ENCODE measurements around the gene ZMAT5. TPM values are rescaled to one million over a fixed set of nuclear protein-coding genes. Genes with fewer than 3 reads are reported as not detected.

ZMAT5 gene
- polyA plus RNA-seq, 3 donors, result 27.1 to 79.4 (median 59.3) TPM

GRCh38 chr22:29706486-29706885 is 60.3 kb downstream of the ZMAT5 start:
- H3K9me3 Mint-ChIP-seq, result no peaks in the 10 kb centered on the region
- Histone ChIP-seq H3K9ac (ENCODE audit: insufficient read depth, low read length, poor library complexity, severe bottlenecking) (no peak overlapping the region), H3K27ac (ENCODE audit: low read depth in 1 of 2, low read length in 2 of 2) (no peak overlapping the region), H3K79me2 (ENCODE audit: insufficient read depth, low read length) (no peaks in the 10 kb centered on the region), H3K4me2 (replicated peaks; ENCODE audit: extremely low read depth, low read length, poor library complexity, severe bottlenecking) (no peak overlapping the region), H3K36me3 (replicated peaks in 1 of 2; ENCODE audit: control insufficient read depth in 1 of 2, insufficient read depth in 2 of 2, low read length in 2 of 2) (no peaks in the 10 kb centered on the region), H3K4me3 (replicated peaks in 1 of 3; ENCODE audit: low read depth in 2 of 3, low read length in 3 of 3) (no peak overlapping the region), H3K27me3 (ENCODE audit: control insufficient read depth in 2 of 2, insufficient read depth in 2 of 2, low read length in 2 of 2) (peaks cover 0 to 9% of the 10 kb centered on the region in 2 donors), H4K20me1 (ENCODE audit: insufficient read depth, low read length) (peaks cover under 1% of the 10 kb centered on the region), H2AFZ (ENCODE audit: insufficient read depth, low read depth, low read length, poor library complexity, severe bottlenecking) (no peak overlapping the region), H3K9me3 (replicated peaks in 1 of 2; ENCODE audit: control insufficient read depth in 1 of 2, insufficient read depth in 1 of 2, low read length in 2 of 2) (no peaks in the 10 kb centered on the region), H3K4me1 (ENCODE audit: control insufficient read depth in 1 of 2, insufficient read depth in 2 of 2, low read length in 2 of 2) (peaks cover 7 to 14% of the 10 kb centered on the region in 2 donors)
- H3K27me3 Mint-ChIP-seq (ENCODE audit: low read depth in 3 of 3), result peaks cover 19 to 37% (median 20%) of the 10 kb centered on the region in 3 donors
- intact Hi-C loops (cut with micrococcal nuclease), result no loop called here
- no peak for DNase-seq
- 70% methylated on average over 7 of the region's 9 CpGs for WGBS (ENCODE audit: insufficient coverage)
- H3K27ac Mint-ChIP-seq, result no peak overlapping the region
- peak overlapping the region in 1 of 2 donors; percentile 23 for H3K4me3 Mint-ChIP-seq
- H3K36me3 Mint-ChIP-seq, result no peaks in the 10 kb centered on the region
- no peak for TF ChIP-seq CTCF (IDR thresholded peaks at IDR 0.05)
- peaks cover 11% of the 10 kb centered on the region for H3K4me1 Mint-ChIP-seq

- H3K79me2 ChIP-seq (ENCODE audit: insufficient read depth, low read length), result no peaks in the 10 kb centered on the region
- H3K4me1 ChIP-seq (ENCODE audit: control insufficient read depth in 1 of 2, insufficient read depth in 2 of 2, low read length in 2 of 2), result peaks cover 7 to 14% of the 10 kb centered on the region in 2 donors
- H2AFZ ChIP-seq (ENCODE audit: insufficient read depth, low read depth, low read length, poor library complexity, severe bottlenecking), result no peak overlapping the region
- Mint-ChIP-seq H3K9me3 (no peaks in the 10 kb centered on the region), H3K4me3 (no peak overlapping the region), H3K36me3 (no peaks in the 10 kb centered on the region), H3K27me3 (ENCODE audit: low read depth in 3 of 3) (peaks cover 19 to 35% (median 20%) of the 10 kb centered on the region in 3 donors), H3K4me1 (peaks cover 19% of the 10 kb centered on the region), H3K27ac (no peak overlapping the region)
- DNase-seq, result no peak
- H3K4me2 ChIP-seq (replicated peaks; ENCODE audit: extremely low read depth, low read length, poor library complexity, severe bottlenecking), result no peak overlapping the region
- H3K27ac ChIP-seq (ENCODE audit: low read depth in 1 of 2, low read length in 2 of 2), result no peak overlapping the region
- no peaks in the 10 kb centered on the region for H3K9me3 ChIP-seq (replicated peaks in 1 of 2; ENCODE audit: control insufficient read depth in 1 of 2, insufficient read depth in 1 of 2, low read length in 2 of 2)
- no peak overlapping the region for H3K4me3 ChIP-seq (replicated peaks in 1 of 3; ENCODE audit: low read depth in 2 of 3, low read length in 3 of 3)
- H3K36me3 ChIP-seq (replicated peaks in 1 of 2; ENCODE audit: control insufficient read depth in 1 of 2, insufficient read depth in 2 of 2, low read length in 2 of 2), result no peaks in the 10 kb centered on the region
- no peak for TF ChIP-seq CTCF (IDR thresholded peaks at IDR 0.05)
- no peak overlapping the region for H3K9ac ChIP-seq (ENCODE audit: insufficient read depth, low read length, poor library complexity, severe bottlenecking)
- WGBS (ENCODE audit: insufficient coverage), result 95% methylated on average over 4 of the region's 7 CpGs
- H4K20me1 ChIP-seq (ENCODE audit: insufficient read depth, low read length), result peaks cover 9% of the 10 kb centered on the region
- intact Hi-C loops (cut with micrococcal nuclease), result no loop called here
- H3K27me3 ChIP-seq (ENCODE audit: control insufficient read depth in 2 of 2, insufficient read depth in 2 of 2, low read length in 2 of 2), result peaks cover 0 to 9% of the 10 kb centered on the region in 2 donors
These were observed 61.2 kb downstream of the ZMAT5 start for GRCh38 chr22:29705651-29706050.

Data from CD14-positive monocyte (primary cell).